GM12878 (cell line): ENCODE data around the gene PMP22. TPM values are rescaled to one million over a fixed set of nuclear protein-coding genes. Genes with fewer than 3 reads are reported as not detected.

Experiments
- ATAC-seq: fragments of 200-7000 bp; cut with Tn5 transposase; 3 replicates; pipeline ENCODE4 v1.9.1; 2020; ENCODE audit warnings: mild to moderate bottlenecking, moderate library complexity
- BruUV-seq: library from RNA; stranded (reverse); fragments of 400-500 nt; replicated peaks from 2 replicates; lab custom pipeline; 2021; lab: Mats Ljungman, UMichigan
- CTCF ChIA-PET: fragments of 300-600 bp; sonication (Branson Sonifier 250); formaldehyde crosslinking; extraction: SDS; loops from one replicate; lab custom pipeline; 2021; ENCODE audit warnings: inconsistent platforms; lab: Yijun Ruan, JAX
- POLR2A ChIA-PET: fragments of 350-600 bp; formaldehyde crosslinking; extraction: SDS; loops from one replicate; lab custom pipeline; 2021; ENCODE audit warnings: inconsistent platforms; lab: Charles Lee
- RAD21 ChIA-PET: fragments of 300-600 bp; sonication (Branson Sonifier 250); formaldehyde crosslinking; loops from one replicate; lab custom pipeline; 2023; ENCODE audit warnings: antibody characterized with exemption; ENCODE audit not compliant: unreplicated experiment; lab: Charles Lee
- SMC1A ChIA-PET: fragments of 300-600 bp; sonication (Branson Sonifier 250); formaldehyde crosslinking; loops from one replicate; lab custom pipeline; 2023; ENCODE audit not compliant: unreplicated experiment, uncharacterized antibody; lab: Charles Lee
- DNase-seq: peaks from one replicate; pipeline ENCODE4 v3.0.0-alpha.2; 2011; ENCODE audit warnings: low read depth, low spot score
- FAIRE-seq: peaks from 3 replicates; lab custom pipeline; 2011; peaks lifted over from hg19 to GRCh38; lab: Jason Lieb, UNC
- H2AFZ ChIP-seq: 2 replicates; pipeline ENCODE4 v1.6.0; 2011; ENCODE audit warnings: low read depth, low read length, control low read depth; ENCODE audit not compliant: control insufficient read depth
- H3K27ac ChIP-seq: 2 replicates; pipeline ENCODE4 v1.5.1; 2011; ENCODE audit warnings: control low read depth; ENCODE audit not compliant: control insufficient read depth, insufficient read depth
- H3K27me3 ChIP-seq, 2 experiments: replicated peaks in 1 of 2; 2 replicates each; pipeline versions ENCODE4 v1.6.0 to v1.6.1; 2011; ENCODE audit warnings: low read length in 1 of 2; ENCODE audit not compliant: control insufficient read depth in 2 of 2, insufficient read depth in 2 of 2
- H3K36me3 ChIP-seq, 2 experiments: 2 replicates each; pipeline ENCODE4 v1.5.1; 2011; ENCODE audit warnings: low read length in 1 of 2; ENCODE audit not compliant: control insufficient read depth in 2 of 2, insufficient read depth in 2 of 2
- H3K4me1 ChIP-seq: 2 replicates; pipeline ENCODE4 v1.6.1; 2011; ENCODE audit warnings: mild to moderate bottlenecking, low read length, moderate library complexity, mixed read lengths; ENCODE audit not compliant: control insufficient read depth, insufficient read depth
- H3K4me2 ChIP-seq: 2 replicates; pipeline ENCODE4 v1.6.0; 2011; ENCODE audit warnings: control low read depth; ENCODE audit not compliant: control insufficient read depth, insufficient read depth
- H3K4me3 ChIP-seq: fragments of 200-600 bp; sonication (generic); 2 replicates; pipeline ENCODE4 v1.5.1; 2016
- H3K79me2 ChIP-seq: 2 replicates; pipeline ENCODE4 v1.6.0; 2011; ENCODE audit warnings: low read length; ENCODE audit not compliant: control insufficient read depth, insufficient read depth
- H3K9ac ChIP-seq: 2 replicates; pipeline ENCODE4 v1.8.0; 2011; ENCODE audit warnings: low read length, control low read depth, mixed read lengths; ENCODE audit not compliant: control insufficient read depth, insufficient read depth
- H3K9me3 ChIP-seq: replicated peaks from 3 replicates; pipeline ENCODE4 v1.5.1; 2011; ENCODE audit warnings: mild to moderate bottlenecking, low read length; ENCODE audit not compliant: control insufficient read depth, insufficient read depth
- H4K20me1 ChIP-seq: 2 replicates; pipeline ENCODE4 v1.6.0; 2011; ENCODE audit not compliant: control insufficient read depth, insufficient read depth
- EGR1 ChIP-seq, 2 experiments: IDR thresholded peaks; 1 replicate in 1 of 2; 2 replicates in 1 of 2; pipeline ENCODE4 v1.6.1; 2011 to 2012; ENCODE audit warnings: low read depth in 2 of 2, low read length in 2 of 2, borderline replicate concordance in 1 of 2, mild to moderate bottlenecking in 1 of 2, moderate library complexity in 1 of 2
- FOXK2 ChIP-seq: fragments of 450-650 bp; IDR thresholded peaks from 2 replicates; pipeline ENCODE4 v1.6.1; 2017; ENCODE audit warnings: mild to moderate bottlenecking, moderate library complexity
- HCFC1 ChIP-seq: fragments of 150-350 bp; IDR thresholded peaks from 2 replicates; pipeline ENCODE4 v1.6.1; 2014; ENCODE audit warnings: low read length
- KDM1A ChIP-seq: fragments of 200-600 bp; sonication (generic); IDR thresholded peaks from 2 replicates; pipeline ENCODE4 v1.6.1; 2016; ENCODE audit warnings: borderline replicate concordance
- KLF5 ChIP-seq: fragments of 450-650 bp; IDR thresholded peaks from 2 replicates; pipeline ENCODE4 v1.6.1; 2014; ENCODE audit warnings: mild to moderate bottlenecking; ENCODE audit not compliant: partially characterized antibody
- MTA2 ChIP-seq: fragments of 450-650 bp; IDR thresholded peaks from 2 replicates; pipeline ENCODE4 v1.6.1; 2016; ENCODE audit warnings: low read depth, mild to moderate bottlenecking, moderate library complexity
- POLR2AphosphoS2 ChIP-seq: IDR thresholded peaks from 2 replicates; pipeline ENCODE4 v1.6.1; 2011; ENCODE audit warnings: low read depth, mild to moderate bottlenecking, low read length, improper control_type of control experiment, moderate library complexity
- RUNX3 ChIP-seq: IDR thresholded peaks from 2 replicates; pipeline ENCODE4 v1.6.1; 2012; ENCODE audit warnings: low read length, inconsistent platforms
- SMAD1 ChIP-seq: fragments of 450-650 bp; IDR thresholded peaks from 2 replicates; pipeline ENCODE4 v1.6.1; 2018; ENCODE audit warnings: mild to moderate bottlenecking, low read depth; ENCODE audit not compliant: partially characterized antibody
- SP1 ChIP-seq: IDR thresholded peaks from one replicate; pipeline ENCODE4 v1.6.1; 2011; ENCODE audit warnings: low read depth, low read length
- SUPT20H ChIP-seq: IDR thresholded peaks from 2 replicates; pipeline ENCODE4 v1.6.1; 2011; ENCODE audit warnings: low read depth, mild to moderate bottlenecking, low read length, moderate library complexity, borderline replicate concordance; ENCODE audit not compliant: control insufficient read depth
- TAF1 ChIP-seq: IDR thresholded peaks from 2 replicates; pipeline ENCODE4 v1.6.1; 2011; ENCODE audit warnings: mild to moderate bottlenecking, low read depth, low read length, borderline replicate concordance
- TBL1XR1 ChIP-seq: IDR thresholded peaks from 2 replicates; pipeline ENCODE4 v1.6.1; 2012; ENCODE audit warnings: low read depth, low read length, improper control_type of control experiment
- TCF7 ChIP-seq: IDR thresholded peaks from 2 replicates; pipeline ENCODE4 v1.6.1; 2014; ENCODE audit warnings: antibody characterized with exemption, borderline replicate concordance
- ZNF274 ChIP-seq: IDR thresholded peaks from one replicate; pipeline ENCODE4 v1.8.0; 2011; ENCODE audit not compliant: insufficient read length, insufficient read depth
- WGBS: methylation state at CpG from one replicate; pipeline ENCODE4 v1.1.6; 2016; ENCODE audit warnings: low lambda C conversion rate; ENCODE audit not compliant: insufficient replicate concordance, insufficient coverage; ENCODE audit errors: missing lambda C conversion rate; 5-methylcytosine and 5-hydroxymethylcytosine counted together
- in situ Hi-C: fragments of 300-500 bp; cut with MboI; formaldehyde crosslinking; loops from 9 replicates; pipeline ENCODE4 v1.14.3; 2018; ENCODE audit warnings: mixed read lengths
- intact Hi-C: fragments of 100-400 bp; cut with micrococcal nuclease; formaldehyde crosslinking; loops from one replicate; pipeline ENCODE4 v1.14.2; 2022; ENCODE audit not compliant: unreplicated experiment
- polyA plus RNA-seq, 11 experiments: library from polyadenylated mRNA; depleted of rRNA in 4 of 11; unstranded in 6 of 11; stranded (reverse) in 5 of 11; fragments of >200 nt; fragmentation: Nextera tagmentation in 4 of 11; fragmentation: Illumina TruSeq in 1 of 11; extraction: Ambion mirVana in 4 of 11; extraction: Trizol in 1 of 11; gene quantifications; 1 replicate in 1 of 11; 2 replicates in 10 of 11; pipeline versions ENCODE4 v1.2.1 to v1.2.3, GENCODE V29; 2011 to 2016; ENCODE audit warnings: inconsistent platforms in 2 of 11, missing spikeins in 2 of 11, low read depth in 1 of 11
- total RNA-seq, 4 experiments: library from RNA; depleted of rRNA in 3 of 4; stranded (reverse); fragments of >200 nt in 3 of 4; fragmentation: Illumina TruSeq in 1 of 4; extraction: Trizol in 1 of 4; gene quantifications; 2 replicates each; pipeline versions ENCODE4 v1.2.1 to v1.2.3, GENCODE V29; 2013 to 2021
- TF ChIP-seq, protein P1 (sequence below): fragments of 450-650 bp; IDR thresholded peaks from 2 replicates; pipeline ENCODE4 v1.6.1; 2016; ENCODE audit warnings: mild to moderate bottlenecking
- TF ChIP-seq, protein P2 (sequence below): IDR thresholded peaks from 2 replicates; pipeline ENCODE4 v1.6.1; 2011; ENCODE audit warnings: low read depth, low read length, improper control_type of control experiment, borderline replicate concordance
- TF ChIP-seq, protein P3 (sequence below): fragments of 450-650 bp; IDR thresholded peaks from 2 replicates; pipeline ENCODE4 v1.6.1; 2014; ENCODE audit warnings: mild to moderate bottlenecking

Gene PMP22
- total and polyA plus RNA-seq, 10 of the 15 experiments (the other 5 are each of a cell fraction or from before 2014, with no cell fraction given): 0.59 TPM; not detected in 9

DNA sequence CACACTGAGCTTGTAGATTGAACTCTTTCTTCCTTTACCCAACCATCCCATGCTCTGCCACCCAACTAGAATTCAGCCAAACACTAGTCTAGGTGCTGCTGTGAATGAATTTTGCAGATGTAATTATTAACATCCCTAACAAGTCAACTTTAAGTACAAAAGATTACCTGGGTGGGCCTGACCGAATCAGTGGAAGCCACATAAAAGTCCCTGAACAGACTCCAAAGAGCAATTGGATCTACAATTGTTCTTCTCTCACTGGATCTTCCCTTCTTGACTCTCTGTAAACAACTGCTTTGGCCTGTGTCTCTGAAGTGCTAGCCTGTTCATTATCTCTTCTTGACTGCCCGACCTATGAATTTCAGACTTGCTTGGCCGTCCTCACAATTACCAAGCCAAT is 67.9 kb downstream of the PMP22 start:
- POLR2A ChIA-PET: no interaction called here

More for the DNA sequence above, 67.9 kb downstream of the PMP22 start:
- H3K36me3 ChIP-seq: no peaks in the 10 kb centered on the region
- ChIA-PET RAD21 (no interaction called here), CTCF (no interaction called here), SMC1A (no interaction called here)
- H3K27ac ChIP-seq: no peak overlapping the region
- ATAC-seq (no peak), FAIRE-seq (no peak), DNase-seq (no peak)
- H3K4me1 ChIP-seq: no peaks in the 10 kb centered on the region
- intact Hi-C loops (no loop called here), in situ Hi-C loops (no loop called here)
- no peaks in the 10 kb centered on the region for H3K27me3 ChIP-seq
- H3K9me3 ChIP-seq: no peaks in the 10 kb centered on the region; the same call in 2 of the 3 replicates
- no peaks in the 10 kb centered on the region for H3K79me2 ChIP-seq
- H2AFZ ChIP-seq: no peak overlapping the region
- H4K20me1 ChIP-seq: no peaks in the 10 kb centered on the region
- no peak overlapping the region for H3K9ac ChIP-seq
- BruUV-seq: no TSS peak
- no peak overlapping the region for H3K4me3 ChIP-seq
- WGBS: 2% methylated on average over 3 of the region's 3 CpGs
- TF ChIP-seq TAF1: no peak
- no peak for TF ChIP-seq POLR2AphosphoS2
- TF ChIP-seq SP1: no peak
- TF ChIP-seq ZNF274: no peak
- no peak for TF ChIP-seq SMAD1
- TF ChIP-seq, protein P1, sequence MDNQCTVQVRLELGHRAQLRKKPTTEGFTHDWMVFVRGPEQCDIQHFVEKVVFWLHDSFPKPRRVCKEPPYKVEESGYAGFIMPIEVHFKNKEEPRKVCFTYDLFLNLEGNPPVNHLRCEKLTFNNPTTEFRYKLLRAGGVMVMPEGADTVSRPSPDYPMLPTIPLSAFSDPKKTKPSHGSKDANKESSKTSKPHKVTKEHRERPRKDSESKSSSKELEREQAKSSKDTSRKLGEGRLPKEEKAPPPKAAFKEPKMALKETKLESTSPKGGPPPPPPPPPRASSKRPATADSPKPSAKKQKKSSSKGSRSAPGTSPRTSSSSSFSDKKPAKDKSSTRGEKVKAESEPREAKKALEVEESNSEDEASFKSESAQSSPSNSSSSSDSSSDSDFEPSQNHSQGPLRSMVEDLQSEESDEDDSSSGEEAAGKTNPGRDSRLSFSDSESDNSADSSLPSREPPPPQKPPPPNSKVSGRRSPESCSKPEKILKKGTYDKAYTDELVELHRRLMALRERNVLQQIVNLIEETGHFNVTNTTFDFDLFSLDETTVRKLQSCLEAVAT: no peak
- TF ChIP-seq TCF7: no peak
- TF ChIP-seq KDM1A: no peak
- no peak for TF ChIP-seq HCFC1
- no peak for TF ChIP-seq FOXK2
- no peak for TF ChIP-seq SUPT20H
- TF ChIP-seq, protein P2, sequence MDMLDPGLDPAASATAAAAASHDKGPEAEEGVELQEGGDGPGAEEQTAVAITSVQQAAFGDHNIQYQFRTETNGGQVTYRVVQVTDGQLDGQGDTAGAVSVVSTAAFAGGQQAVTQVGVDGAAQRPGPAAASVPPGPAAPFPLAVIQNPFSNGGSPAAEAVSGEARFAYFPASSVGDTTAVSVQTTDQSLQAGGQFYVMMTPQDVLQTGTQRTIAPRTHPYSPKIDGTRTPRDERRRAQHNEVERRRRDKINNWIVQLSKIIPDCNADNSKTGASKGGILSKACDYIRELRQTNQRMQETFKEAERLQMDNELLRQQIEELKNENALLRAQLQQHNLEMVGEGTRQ: no peak
- TF ChIP-seq, protein P3, sequence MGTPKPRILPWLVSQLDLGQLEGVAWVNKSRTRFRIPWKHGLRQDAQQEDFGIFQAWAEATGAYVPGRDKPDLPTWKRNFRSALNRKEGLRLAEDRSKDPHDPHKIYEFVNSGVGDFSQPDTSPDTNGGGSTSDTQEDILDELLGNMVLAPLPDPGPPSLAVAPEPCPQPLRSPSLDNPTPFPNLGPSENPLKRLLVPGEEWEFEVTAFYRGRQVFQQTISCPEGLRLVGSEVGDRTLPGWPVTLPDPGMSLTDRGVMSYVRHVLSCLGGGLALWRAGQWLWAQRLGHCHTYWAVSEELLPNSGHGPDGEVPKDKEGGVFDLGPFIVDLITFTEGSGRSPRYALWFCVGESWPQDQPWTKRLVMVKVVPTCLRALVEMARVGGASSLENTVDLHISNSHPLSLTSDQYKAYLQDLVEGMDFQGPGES: no peak
- TF ChIP-seq TBL1XR1: no peak
- no peak for TF ChIP-seq MTA2
- no peak for TF ChIP-seq EGR1 (IDR thresholded peaks at IDR 0.05; ENCODE audit: borderline replicate concordance in 1 of 2, low read depth in 2 of 2, low read length in 2 of 2)
- no peak for TF ChIP-seq KLF5
- no peak for TF ChIP-seq RUNX3
- H3K4me2 ChIP-seq: no peak overlapping the region
